H1 (cell line): ENCODE data around the gene ZFPL1. TPM values are rescaled to one million over a fixed set of nuclear protein-coding genes. Genes with fewer than 3 reads are reported as not detected.

Experiments
- CHD2 ChIP-seq: IDR thresholded peaks from 2 replicates; pipeline ENCODE4 v1.6.1; 2012; ENCODE audit warnings: low read length, improper control_type of control experiment
- EP300 ChIP-seq, 2 experiments: IDR thresholded peaks; 1 replicate in 1 of 2; 2 replicates in 1 of 2; pipeline ENCODE4 v1.6.1; 2011 to 2012; ENCODE audit warnings: low read depth in 2 of 2, low read length in 2 of 2, mild to moderate bottlenecking in 2 of 2, borderline replicate concordance in 1 of 2, inconsistent platforms in 1 of 2, moderate library complexity in 1 of 2
- EZH2 ChIP-seq: fragments of 200-600 bp; sonication (generic); IDR thresholded peaks from 2 replicates; pipeline ENCODE4 v1.7.1; 2012; ENCODE audit warnings: low read depth, mild to moderate bottlenecking, moderate library complexity, low read length, inconsistent platforms; ENCODE audit not compliant: severe bottlenecking
- HDAC2 ChIP-seq, 2 experiments: fragments of 300-600 bp in 1 of 2; sonication (generic) in 1 of 2; IDR thresholded peaks; 2 replicates each; pipeline ENCODE4 v1.6.1; 2011 to 2012; ENCODE audit warnings: low read depth in 2 of 2, low read length in 2 of 2, mild to moderate bottlenecking in 2 of 2, moderate library complexity in 2 of 2, borderline replicate concordance in 1 of 2, inconsistent platforms in 1 of 2
- PHF8 ChIP-seq: fragments of 200-600 bp; sonication (generic); conservative IDR thresholded peaks from 2 replicates; pipeline ENCODE4 v1.7.1; 2012; ENCODE audit warnings: low read depth, mild to moderate bottlenecking, inconsistent platforms, low read length, moderate library complexity
- POLR2A ChIP-seq, 2 experiments: IDR thresholded peaks; 1 replicate in 1 of 2; 2 replicates in 1 of 2; pipeline ENCODE4 v1.6.1; 2011; ENCODE audit warnings: low read depth in 2 of 2, low read length in 2 of 2, mild to moderate bottlenecking in 2 of 2; ENCODE audit errors: control extremely low read depth in 1 of 2
- RBBP5 ChIP-seq: IDR thresholded peaks from 2 replicates; pipeline ENCODE4 v1.7.1; 2012; ENCODE audit warnings: low read depth, mild to moderate bottlenecking, inconsistent platforms, low read length, moderate library complexity, borderline replicate concordance
- SP2 ChIP-seq: IDR thresholded peaks from 2 replicates; pipeline ENCODE4 v1.6.1; 2012; ENCODE audit warnings: mild to moderate bottlenecking, low read length, inconsistent platforms
- TAF7 ChIP-seq: optimal IDR thresholded peaks from 2 replicates; pipeline ENCODE3; 2011; ENCODE audit warnings: low read depth, mild to moderate bottlenecking, inconsistent platforms, low read length, moderate library complexity, borderline replicate concordance
- TBP ChIP-seq: IDR thresholded peaks from 2 replicates; pipeline ENCODE4 v1.6.1; 2011; ENCODE audit warnings: low read depth, low read length, improper control_type of control experiment
- TCF12 ChIP-seq: IDR thresholded peaks from 2 replicates; pipeline ENCODE4 v1.6.1; 2011; ENCODE audit warnings: low read depth, mild to moderate bottlenecking, low read length
- YY1 ChIP-seq: IDR thresholded peaks from 2 replicates; pipeline ENCODE4 v1.6.1; 2011; ENCODE audit warnings: low read depth, mild to moderate bottlenecking, low read length
- polyA plus RNA-seq, 7 experiments: library from polyadenylated mRNA; depleted of rRNA in 3 of 7; stranded (reverse) in 5 of 7; unstranded in 2 of 7; fragments of >200 nt in 5 of 7; fragments of 200-250 nt in 2 of 7; gene quantifications; 1 replicate in 5 of 7; 2 replicates in 1 of 7; 4 replicates in 1 of 7; pipeline versions ENCODE4 v1.2.1 to v1.2.3, GENCODE V29; 2011 to 2013; ENCODE audit warnings: missing spikeins in 2 of 7, mixed read lengths in 2 of 7
- total RNA-seq: library from RNA; stranded (reverse); fragmentation: NEBNext Ultra II Directional; extraction: Animal tissue kit (Norgen Biotek cat#: 25700); gene quantifications from 2 replicates; pipeline ENCODE4 v1.2.1, GENCODE V29; 2021
- TF ChIP-seq, protein P1 (sequence below): IDR thresholded peaks from 2 replicates; pipeline ENCODE4 v1.6.1; 2012; ENCODE audit warnings: inconsistent platforms
- TF ChIP-seq, protein P2 (sequence below): IDR thresholded peaks from 2 replicates; pipeline ENCODE4 v1.6.1; 2012; ENCODE audit warnings: low read length, inconsistent platforms

Gene ZFPL1
- total and polyA plus RNA-seq, 2 of the 8 experiments (the other 6 are each of a cell fraction or from before 2014, with no cell fraction given), result 21.5 to 76.8 TPM

DNA sequence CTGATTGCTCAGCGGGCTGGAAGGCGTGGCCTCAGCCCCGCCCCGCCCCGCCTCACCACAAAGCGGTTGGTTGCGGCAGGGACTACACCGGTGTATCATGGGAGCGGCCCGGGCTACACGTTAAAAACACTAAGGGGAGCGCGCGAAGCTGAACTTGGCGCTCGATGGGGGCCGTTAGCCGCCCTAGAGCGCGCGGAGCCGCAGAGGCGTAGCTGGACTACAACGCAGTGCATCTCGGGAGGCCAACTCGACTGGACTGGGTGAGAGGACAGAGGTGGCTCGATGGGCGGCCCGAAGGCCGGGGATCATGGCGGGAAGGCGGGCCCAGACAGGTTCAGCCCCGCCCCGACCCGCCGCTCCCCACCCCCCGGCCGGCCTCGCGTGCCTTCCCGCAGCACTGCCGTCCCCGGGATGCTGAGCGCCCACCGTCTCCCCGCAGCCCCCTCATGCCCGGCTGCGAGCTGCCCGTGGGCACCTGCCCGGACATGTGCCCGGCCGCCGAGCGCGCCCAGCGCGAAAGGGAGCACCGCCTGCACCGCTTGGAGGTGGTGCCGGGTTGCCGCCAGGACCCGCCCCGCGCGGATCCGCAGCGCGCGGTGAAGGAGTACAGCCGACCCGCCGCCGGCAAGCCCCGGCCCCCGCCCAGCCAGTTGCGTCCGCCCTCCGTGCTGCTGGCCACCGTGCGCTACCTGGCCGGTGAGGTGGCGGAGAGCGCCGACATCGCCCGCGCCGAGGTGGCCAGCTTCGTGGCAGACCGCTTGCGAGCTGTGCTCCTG, 43.0 kb upstream of the ZFPL1 start, which contains the start of gene SAC3D1 (continued):
- TF ChIP-seq YY1 (peak; percentile 23; the same call in 1 of the 2 replicates), PHF8 (peak; percentile 79), POLR2A (IDR thresholded peaks at IDR 0.05; ENCODE audit: control extremely low read depth in 1 of 2, low read depth in 2 of 2, low read length in 2 of 2) (peak; percentile 58 to 60), SP2 (no peak), CHD2 (no peak), EZH2 (no peak), RBBP5 (no peak), EP300 (IDR thresholded peaks at IDR 0.05; ENCODE audit: borderline replicate concordance in 1 of 2, low read depth in 2 of 2, low read length in 2 of 2) (no peak), TAF7 (peak; percentile 63), TCF12 (no peak), TBP (peak; percentile 45; the same call in 1 of the 2 replicates), HDAC2 (IDR thresholded peaks at IDR 0.05; ENCODE audit: borderline replicate concordance in 1 of 2, low read depth in 2 of 2, low read length in 2 of 2) (0 out of 4 replicates have a peak, but pooled peaks of 1 of the 2 experiments have one; percentile 51)
- TF ChIP-seq, protein P1, sequence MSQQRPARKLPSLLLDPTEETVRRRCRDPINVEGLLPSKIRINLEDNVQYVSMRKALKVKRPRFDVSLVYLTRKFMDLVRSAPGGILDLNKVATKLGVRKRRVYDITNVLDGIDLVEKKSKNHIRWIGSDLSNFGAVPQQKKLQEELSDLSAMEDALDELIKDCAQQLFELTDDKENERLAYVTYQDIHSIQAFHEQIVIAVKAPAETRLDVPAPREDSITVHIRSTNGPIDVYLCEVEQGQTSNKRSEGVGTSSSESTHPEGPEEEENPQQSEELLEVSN, result peak; percentile 50
- TF ChIP-seq, protein P2, sequence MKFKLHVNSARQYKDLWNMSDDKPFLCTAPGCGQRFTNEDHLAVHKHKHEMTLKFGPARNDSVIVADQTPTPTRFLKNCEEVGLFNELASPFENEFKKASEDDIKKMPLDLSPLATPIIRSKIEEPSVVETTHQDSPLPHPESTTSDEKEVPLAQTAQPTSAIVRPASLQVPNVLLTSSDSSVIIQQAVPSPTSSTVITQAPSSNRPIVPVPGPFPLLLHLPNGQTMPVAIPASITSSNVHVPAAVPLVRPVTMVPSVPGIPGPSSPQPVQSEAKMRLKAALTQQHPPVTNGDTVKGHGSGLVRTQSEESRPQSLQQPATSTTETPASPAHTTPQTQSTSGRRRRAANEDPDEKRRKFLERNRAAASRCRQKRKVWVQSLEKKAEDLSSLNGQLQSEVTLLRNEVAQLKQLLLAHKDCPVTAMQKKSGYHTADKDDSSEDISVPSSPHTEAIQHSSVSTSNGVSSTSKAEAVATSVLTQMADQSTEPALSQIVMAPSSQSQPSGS, result no peak
- TF ChIP-seq, all 59 proteins: peak for 14
